ENCODE data around the gene HIVEP3.

DNA sequence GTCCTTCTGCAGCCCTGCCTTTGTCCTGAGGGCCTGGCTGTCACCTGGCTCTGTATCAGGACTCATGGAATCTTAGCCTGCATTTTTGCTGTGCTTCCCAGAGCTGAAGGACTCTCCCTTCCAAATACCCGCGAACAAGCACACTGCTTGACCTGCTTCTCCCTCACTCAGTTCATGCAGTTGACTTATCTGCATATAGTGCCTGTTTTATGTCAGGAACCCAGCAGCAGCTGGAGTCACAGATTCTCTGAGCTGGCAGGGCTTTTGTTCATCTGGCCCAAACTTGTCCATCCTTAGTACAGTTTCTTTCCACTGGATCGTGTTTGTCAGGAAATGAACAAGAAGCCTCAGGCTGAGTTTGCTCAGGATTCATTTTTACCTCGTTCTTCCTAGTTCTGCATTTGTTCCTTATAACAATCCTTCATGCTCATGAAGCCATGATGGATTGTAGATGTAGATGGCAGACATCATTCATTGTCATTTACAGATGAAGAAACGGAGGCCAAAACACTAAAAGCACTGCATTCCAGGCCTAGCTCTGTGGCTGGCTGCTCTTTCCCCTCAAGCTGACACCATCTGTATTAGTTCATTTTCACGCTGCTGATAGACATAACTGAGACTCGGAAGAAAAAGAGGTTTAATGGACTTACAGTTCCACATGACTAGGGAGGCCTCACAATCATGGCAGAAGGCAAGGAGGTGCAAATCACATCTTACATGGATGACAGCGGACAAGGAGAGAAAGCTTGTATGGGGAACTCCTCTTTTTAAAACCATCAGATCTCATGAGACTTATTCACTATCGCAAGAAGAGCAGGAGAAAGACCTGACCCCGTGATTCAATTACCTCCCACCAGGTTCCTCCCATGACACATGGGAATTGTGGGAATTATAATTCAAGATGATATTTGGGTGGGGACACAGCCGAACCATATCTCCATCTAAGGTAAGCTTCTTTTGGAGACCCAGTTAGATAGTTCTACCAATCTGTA is 150.9 kb downstream of the HIVEP3 start:
- TF ChIP-seq, protein P1, sequence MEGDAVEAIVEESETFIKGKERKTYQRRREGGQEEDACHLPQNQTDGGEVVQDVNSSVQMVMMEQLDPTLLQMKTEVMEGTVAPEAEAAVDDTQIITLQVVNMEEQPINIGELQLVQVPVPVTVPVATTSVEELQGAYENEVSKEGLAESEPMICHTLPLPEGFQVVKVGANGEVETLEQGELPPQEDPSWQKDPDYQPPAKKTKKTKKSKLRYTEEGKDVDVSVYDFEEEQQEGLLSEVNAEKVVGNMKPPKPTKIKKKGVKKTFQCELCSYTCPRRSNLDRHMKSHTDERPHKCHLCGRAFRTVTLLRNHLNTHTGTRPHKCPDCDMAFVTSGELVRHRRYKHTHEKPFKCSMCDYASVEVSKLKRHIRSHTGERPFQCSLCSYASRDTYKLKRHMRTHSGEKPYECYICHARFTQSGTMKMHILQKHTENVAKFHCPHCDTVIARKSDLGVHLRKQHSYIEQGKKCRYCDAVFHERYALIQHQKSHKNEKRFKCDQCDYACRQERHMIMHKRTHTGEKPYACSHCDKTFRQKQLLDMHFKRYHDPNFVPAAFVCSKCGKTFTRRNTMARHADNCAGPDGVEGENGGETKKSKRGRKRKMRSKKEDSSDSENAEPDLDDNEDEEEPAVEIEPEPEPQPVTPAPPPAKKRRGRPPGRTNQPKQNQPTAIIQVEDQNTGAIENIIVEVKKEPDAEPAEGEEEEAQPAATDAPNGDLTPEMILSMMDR (IDR thresholded peaks at IDR 0.05): no peak
- TF ChIP-seq POLR2A (IDR thresholded peaks at IDR 0.05): no peak
- no peak for TF ChIP-seq EP300 (IDR thresholded peaks at IDR 0.05)
